AG08395 (cell line): ENCODE results near the gene FUBP3.
"Not testable (repeated sequence)": the region's sequence is repeated elsewhere in the genome, so short reads cannot be mapped to it uniquely, and the experiment has no call there.

Experiments
- DNase-seq: peaks from one replicate; pipeline ENCODE4 v3.0.0; 2012; ENCODE audit warnings: mixed read lengths, low spot score

Gene FUBP3

DNA sequence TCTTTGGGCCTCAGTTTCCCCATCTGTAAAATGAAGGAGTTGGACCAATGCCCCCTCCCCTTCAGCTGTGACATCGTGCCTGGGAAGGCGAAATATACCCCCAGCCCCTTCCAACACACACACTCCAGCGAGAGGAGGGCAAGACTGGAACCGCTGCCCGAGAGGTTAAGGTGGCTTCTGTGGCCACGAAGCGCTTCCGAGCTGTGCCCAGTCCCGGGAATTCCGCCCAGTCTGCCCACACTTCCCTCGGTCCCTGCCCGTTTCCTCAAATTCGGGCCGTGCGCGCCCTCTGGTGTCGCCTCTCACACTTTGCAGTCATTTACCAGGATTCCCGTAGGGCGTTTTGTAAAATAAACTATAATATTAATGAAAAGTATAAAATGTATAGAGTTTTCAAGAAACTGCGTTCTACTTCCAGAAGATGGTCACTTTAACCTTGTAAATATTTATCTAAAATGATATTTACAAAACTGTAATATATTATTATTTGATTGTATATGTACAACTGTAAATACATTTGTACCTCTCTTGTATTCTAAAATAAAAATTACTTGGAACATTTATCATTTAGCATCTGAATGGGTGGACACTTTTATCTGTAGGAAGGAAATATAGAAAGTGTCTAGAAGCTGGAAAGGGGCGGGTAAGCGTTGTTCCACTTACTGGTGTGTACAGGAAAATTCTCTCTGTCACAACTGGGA is 103.2 kb downstream of the FUBP3 start:
- peak; percentile 87 for DNase-seq

DNA sequence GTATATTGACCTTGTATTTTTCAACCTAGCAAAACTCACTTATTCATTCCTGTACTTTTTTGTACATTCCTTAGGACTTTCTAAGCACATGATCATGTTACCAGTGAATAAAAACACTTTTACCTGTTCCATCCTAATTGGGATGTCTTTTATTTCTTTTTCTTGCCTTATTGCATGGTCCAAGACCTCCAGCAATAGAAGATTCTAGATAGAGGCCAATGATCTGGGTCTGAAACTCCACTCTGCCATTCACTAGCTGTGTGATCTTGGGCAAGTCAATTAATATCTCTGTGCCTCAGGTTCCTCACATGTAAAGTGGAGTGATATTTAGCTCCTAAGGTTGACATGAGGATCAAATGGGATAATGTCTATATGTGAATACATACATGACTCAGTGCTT is 105.7 kb downstream of the FUBP3 start:
- no peak for DNase-seq

DNA sequence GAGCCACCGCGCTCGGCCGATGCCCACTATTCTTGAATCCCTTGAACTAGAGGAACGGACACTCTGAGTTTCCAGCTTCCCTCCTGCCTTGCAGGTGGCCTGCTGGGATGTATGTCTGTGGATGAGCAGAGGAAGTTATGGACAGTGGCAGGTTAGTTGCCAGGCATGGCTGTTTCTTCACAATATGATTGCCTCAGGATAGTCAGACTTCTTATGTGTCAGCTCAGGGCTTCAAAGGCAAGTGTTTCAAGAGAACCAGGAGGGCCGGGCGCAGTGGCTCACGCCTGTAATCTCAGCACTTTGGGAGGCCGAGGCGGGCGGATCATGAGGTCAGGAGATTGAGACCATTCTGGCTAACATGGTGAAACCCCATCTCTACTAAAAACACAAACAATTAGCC is 106.6 kb downstream of the FUBP3 start:
- not testable (repeated sequence) for DNase-seq

DNA sequence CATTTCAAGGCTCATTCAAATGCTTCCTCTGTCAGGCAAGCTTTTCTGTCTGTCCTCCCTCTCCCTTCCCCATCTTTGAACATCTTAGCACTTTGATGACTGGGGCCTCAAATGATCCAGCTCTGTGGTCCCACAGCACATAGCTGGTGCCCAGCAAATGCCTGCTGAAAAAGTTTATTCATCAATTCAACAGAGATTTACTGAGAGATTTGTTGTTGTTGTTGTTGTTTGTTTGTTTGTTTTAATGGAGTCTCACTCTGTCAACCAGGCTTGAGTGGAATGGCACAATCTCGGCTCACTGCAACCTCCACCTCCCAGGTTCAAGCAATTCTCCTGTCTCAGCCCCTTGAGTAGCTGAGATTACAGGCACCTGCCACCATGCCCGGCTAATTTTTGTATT is 108.2 kb downstream of the FUBP3 start:
- DNase-seq = no peak
